ENCODE measurements around the gene PER2.

GRCh38 chr2:238296638-238297457 lies 8.4 kb upstream of the PER2 start:
- no peak for TF ChIP-seq BHLHE40 (IDR thresholded peaks at IDR 0.05; ENCODE audit: borderline replicate concordance)
- no peak for TF ChIP-seq TARDBP (IDR thresholded peaks at IDR 0.05)

Measured in HEK293T (cell line).